Stimulated activated naive B cell treated with anti-CD40 and anti-IgM and Interleukin-4, amounts not matched to agents 10 μg/mL and 1 μg/mL and 100 μg/mL, for 72 hours (primary cell): ENCODE measurements around the gene TASP1.

Source experiments
- ATAC-seq, 2 donors: fragments of 150-1000 bp; cut with Tn5 transposase; replicated peaks; 2 replicates each; pipeline ENCODE4 v1.10.0; 2021; ENCODE audit warnings: moderate library complexity in 1 of 2
- DNase-seq: peaks from one replicate; pipeline ENCODE4 v3.0.0; 2021
- H3K27ac Mint-ChIP-seq: one replicate; pipeline ENCODE4 v1.8.0; 2022; ENCODE audit warnings: mild to moderate bottlenecking, mixed read lengths
- H3K27me3 Mint-ChIP-seq, 2 donors: one replicate each; pipeline ENCODE4 v1.8.0; 2022; ENCODE audit warnings: mixed read lengths in 2 of 2
- H3K36me3 Mint-ChIP-seq, 2 donors: one replicate each; pipeline ENCODE4 v1.8.0; 2022; ENCODE audit warnings: mixed read lengths in 2 of 2, mild to moderate bottlenecking in 1 of 2
- H3K4me1 Mint-ChIP-seq, 2 donors: one replicate each; pipeline ENCODE4 v1.8.0; 2022; ENCODE audit warnings: mixed read lengths in 2 of 2, mild to moderate bottlenecking in 1 of 2
- H3K4me3 Mint-ChIP-seq, 2 donors: one replicate each; pipeline ENCODE4 v1.8.0; 2022; ENCODE audit warnings: mild to moderate bottlenecking in 2 of 2, mixed read lengths in 2 of 2, moderate library complexity in 1 of 2
- H3K9me3 Mint-ChIP-seq, 2 donors: one replicate each; pipeline ENCODE4 v1.8.0; 2022; ENCODE audit warnings: mixed read lengths in 2 of 2, mild to moderate bottlenecking in 1 of 2

TASP1 gene

DNA sequence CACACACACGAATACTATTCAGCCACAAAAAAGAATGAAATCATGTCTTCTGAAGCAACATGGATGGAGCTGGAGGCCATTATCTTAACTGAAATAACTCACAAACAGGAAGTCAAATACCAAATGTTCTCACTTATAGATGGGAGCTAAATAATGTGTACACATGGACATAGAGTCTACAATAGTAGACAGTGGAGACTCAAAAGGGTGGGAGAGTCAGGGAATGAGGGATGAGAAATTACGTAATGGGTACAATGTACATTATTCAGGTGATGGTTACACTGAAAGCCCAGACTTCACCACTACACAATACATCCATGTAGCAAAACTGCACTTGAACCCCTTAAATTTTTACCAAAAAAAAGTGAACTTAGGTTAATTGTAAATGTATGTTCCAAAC, 160.4 kb downstream of the TASP1 start:
- Mint-ChIP-seq H3K9me3 (peaks cover 4 to 7% of the 10 kb centered on the region in 2 donors), H3K4me3 (no peak overlapping the region)

DNA sequence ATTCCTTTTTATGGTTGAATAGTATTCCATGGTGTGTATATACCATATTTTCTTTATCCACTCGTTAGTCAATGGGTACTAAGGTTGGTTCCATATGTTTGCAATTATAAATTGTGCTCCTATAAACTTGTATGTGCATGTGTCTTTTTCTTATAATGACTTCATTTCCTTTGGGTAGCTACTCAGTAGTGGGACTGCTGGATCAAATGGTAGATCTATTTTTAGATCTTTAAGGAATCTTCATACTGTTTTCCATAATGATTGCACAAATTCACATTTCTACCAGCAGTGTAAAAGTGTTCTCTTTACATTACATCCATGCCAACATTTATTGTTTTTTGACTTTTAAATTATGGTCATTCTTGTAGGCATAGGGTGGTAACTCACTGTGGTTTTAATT, 164.3 kb downstream of the TASP1 start:
- peaks cover 3 to 5% of the 10 kb centered on the region in 2 donors for H3K4me1 Mint-ChIP-seq
- H3K9me3 Mint-ChIP-seq = peaks cover 7 to 15% of the 10 kb centered on the region in 2 donors
- no peak overlapping the region for H3K27ac Mint-ChIP-seq
- H3K27me3 Mint-ChIP-seq = no peaks in the 10 kb centered on the region
- H3K4me3 Mint-ChIP-seq = no peak overlapping the region
- ATAC-seq = no peak
- no peak for DNase-seq
- H3K36me3 Mint-ChIP-seq = peaks cover 27 to 37% of the 10 kb centered on the region in 2 donors

More for the DNA sequence above, 160.4 kb downstream of the TASP1 start:
- H3K27ac Mint-ChIP-seq = no peak overlapping the region
- no peaks in the 10 kb centered on the region for H3K27me3 Mint-ChIP-seq
- no peak for ATAC-seq
- H3K4me1 Mint-ChIP-seq = no peaks in the 10 kb centered on the region
- H3K36me3 Mint-ChIP-seq = peaks cover 29 to 43% of the 10 kb centered on the region in 2 donors
- DNase-seq = no peak

DNA sequence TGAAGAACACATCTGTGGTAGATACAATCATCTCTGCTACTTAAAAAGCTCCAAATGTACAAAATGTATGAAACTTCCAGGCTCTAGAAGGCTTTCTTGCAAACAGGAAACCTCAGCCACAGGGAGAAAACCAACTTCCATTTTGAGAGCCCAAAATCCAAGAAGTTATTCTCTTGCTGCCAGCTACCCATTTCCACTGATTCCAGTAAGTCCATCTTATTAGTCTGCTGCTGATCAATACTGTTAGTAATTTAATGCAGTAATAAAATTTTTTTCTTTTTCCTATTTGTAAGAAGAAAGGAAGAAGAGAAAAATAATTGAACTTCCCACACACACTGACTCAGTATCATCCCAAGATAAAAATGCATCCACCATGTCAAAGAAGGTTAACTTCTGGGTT, 169.5 kb downstream of the TASP1 start:
- no peak for ATAC-seq
- Mint-ChIP-seq H3K36me3 (peaks cover 31 to 32% of the 10 kb centered on the region in 2 donors), H3K27me3 (no peaks in the 10 kb centered on the region), H3K4me3 (no peak overlapping the region), H3K9me3 (peaks cover 9 to 15% of the 10 kb centered on the region in 2 donors), H3K4me1 (peaks cover 3 to 5% of the 10 kb centered on the region in 2 donors), H3K27ac (no peak overlapping the region)
- no peak for DNase-seq

DNA sequence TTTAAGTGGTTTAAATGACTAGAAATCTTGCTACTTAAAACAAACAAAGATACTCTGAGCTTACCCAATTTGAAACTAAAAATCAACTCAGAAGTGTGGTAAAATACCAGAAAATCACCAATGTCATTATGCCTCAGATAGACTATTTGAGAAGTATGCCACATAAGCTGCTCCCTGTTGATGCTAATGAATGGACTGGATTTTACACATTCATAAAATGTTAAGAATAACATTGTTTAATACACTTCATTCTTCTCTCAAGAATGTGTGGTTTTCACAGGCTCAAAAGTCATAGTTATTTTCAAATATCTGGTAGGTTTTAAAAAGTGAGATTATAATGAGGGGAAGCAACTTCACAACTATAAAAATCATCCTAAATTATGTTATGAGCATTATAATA, 170.6 kb downstream of the TASP1 start:
- Mint-ChIP-seq H3K27me3 (no peaks in the 10 kb centered on the region), H3K4me1 (peaks cover 3 to 5% of the 10 kb centered on the region in 2 donors), H3K36me3 (peaks cover 27 to 31% of the 10 kb centered on the region in 2 donors), H3K27ac (no peak overlapping the region), H3K4me3 (no peak overlapping the region), H3K9me3 (peaks cover 5 to 10% of the 10 kb centered on the region in 2 donors)
- DNase-seq (no peak), ATAC-seq (no peak)

DNA sequence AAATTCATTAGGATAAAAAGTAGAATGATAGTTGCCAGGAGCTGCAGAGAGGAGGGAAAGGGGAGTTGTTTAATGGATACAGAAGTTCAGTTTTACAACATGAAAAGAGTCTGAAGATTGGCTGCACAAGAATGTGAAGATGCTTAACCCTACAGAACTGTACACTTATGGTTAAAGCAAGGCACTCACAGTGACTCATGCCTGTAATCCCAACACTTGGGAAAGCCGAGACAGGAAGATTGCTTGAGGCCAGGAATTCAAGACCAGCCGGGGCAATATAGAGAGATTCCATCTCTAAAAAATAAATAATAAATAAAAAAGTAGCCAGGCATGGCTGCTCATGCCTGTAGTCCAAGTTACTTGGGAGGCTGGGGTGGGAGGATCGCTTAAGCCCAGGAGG, 174.0 kb downstream of the TASP1 start:
- no peaks in the 10 kb centered on the region for H3K4me1 Mint-ChIP-seq
- DNase-seq (no peak), ATAC-seq (no peak)
- no peaks in the 10 kb centered on the region for H3K27me3 Mint-ChIP-seq
- H3K4me3 Mint-ChIP-seq = no peak overlapping the region
- H3K9me3 Mint-ChIP-seq = peaks cover 0 to 2% of the 10 kb centered on the region in 2 donors
- H3K27ac Mint-ChIP-seq = no peak overlapping the region
- H3K36me3 Mint-ChIP-seq = peaks cover 8 to 10% of the 10 kb centered on the region in 2 donors

DNA sequence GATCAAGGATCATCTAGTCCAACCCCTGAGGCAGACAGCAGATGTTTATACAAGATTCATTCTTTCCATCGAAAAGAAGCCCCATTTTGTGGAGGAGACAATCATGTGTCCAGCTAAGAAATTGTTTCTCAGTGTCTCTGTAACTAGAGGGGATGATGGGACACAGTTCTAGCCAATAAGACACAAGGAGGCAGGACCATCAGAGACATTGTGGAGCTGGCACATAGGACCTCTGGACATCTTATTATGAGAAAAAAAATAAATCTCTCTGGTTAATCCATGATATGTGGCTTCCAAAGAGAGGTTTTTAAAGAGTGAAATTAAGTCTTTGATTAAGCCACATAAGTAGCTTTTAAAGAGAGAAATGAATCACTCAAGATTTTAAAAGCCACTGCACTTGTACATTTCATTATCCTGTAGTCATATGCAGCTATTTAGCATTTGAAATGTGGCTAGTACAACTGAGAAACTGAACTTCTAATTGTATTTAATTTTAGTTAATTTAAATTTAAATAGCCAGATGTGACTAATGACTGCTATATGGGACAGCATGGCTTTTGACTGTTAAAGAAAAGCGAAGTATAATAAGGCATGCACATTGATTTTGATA, 176.8 kb downstream of the TASP1 start:
- Mint-ChIP-seq H3K27ac (no peak overlapping the region), H3K4me1 (no peaks in the 10 kb centered on the region), H3K27me3 (no peaks in the 10 kb centered on the region), H3K36me3 (peaks cover 0 to 7% of the 10 kb centered on the region in 2 donors), H3K4me3 (no peak overlapping the region), H3K9me3 (no peaks in the 10 kb centered on the region)
- ATAC-seq (no peak), DNase-seq (no peak)

DNA sequence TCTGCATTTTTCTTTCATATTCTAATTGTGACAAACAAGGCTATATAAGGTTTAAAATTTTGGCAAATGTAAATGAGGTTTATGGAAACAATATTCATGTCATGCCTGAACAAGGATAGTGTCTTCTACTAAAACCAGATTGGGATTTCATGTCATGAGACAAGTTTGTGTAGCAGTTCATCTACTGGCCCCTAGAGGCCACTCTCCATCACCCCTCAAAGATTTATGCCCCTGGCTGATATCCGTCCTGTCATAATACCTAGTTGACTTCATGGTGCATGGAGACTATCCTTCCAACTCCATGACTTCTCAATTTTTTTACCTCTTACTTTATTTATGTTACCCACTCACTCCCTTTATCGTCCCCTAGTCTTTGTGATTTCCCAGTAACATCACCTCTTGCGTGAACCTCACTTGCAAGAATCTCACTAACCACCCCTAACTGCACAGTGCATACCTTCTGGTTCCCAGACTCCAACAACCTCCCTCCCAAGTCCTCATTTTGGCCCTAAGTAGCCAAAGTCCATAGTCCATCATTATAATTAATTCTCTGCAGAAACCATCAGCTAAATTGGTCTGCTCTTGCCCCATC, 179.8 kb downstream of the TASP1 start:
- H3K27me3 Mint-ChIP-seq = no peaks in the 10 kb centered on the region
- ATAC-seq (peak; percentile 48 to 65), DNase-seq (no peak)
- H3K36me3 Mint-ChIP-seq = peaks cover 1 to 11% of the 10 kb centered on the region in 2 donors
- H3K4me1 Mint-ChIP-seq = no peaks in the 10 kb centered on the region
- H3K27ac Mint-ChIP-seq = no peak overlapping the region
- H3K4me3 Mint-ChIP-seq = no peak overlapping the region
- no peaks in the 10 kb centered on the region for H3K9me3 Mint-ChIP-seq

DNA sequence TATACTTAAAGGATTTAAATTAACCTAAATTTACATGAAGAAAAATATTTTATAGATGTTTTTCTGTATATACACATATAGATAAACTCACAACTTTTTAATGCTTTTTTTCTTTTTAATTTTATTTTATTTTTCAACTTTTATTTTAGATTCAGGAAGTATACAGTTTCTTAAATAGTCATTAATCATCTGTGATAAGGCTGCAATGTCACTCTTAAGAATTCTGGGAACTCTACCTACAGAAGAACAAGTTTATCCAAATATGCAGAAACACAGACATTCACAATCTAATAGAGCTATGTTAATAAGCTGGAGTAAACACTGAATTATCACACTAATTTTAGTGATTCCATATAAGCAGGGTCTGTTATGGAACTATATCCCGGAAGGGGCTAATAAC, 181.2 kb downstream of the TASP1 start:
- Mint-ChIP-seq H3K27ac (no peak overlapping the region), H3K4me3 (no peak overlapping the region), H3K27me3 (no peaks in the 10 kb centered on the region), H3K36me3 (peaks cover 12 to 22% of the 10 kb centered on the region in 2 donors), H3K9me3 (no peaks in the 10 kb centered on the region), H3K4me1 (peaks cover 0 to 3% of the 10 kb centered on the region in 2 donors)
- ATAC-seq = no peak
- no peak for DNase-seq

DNA sequence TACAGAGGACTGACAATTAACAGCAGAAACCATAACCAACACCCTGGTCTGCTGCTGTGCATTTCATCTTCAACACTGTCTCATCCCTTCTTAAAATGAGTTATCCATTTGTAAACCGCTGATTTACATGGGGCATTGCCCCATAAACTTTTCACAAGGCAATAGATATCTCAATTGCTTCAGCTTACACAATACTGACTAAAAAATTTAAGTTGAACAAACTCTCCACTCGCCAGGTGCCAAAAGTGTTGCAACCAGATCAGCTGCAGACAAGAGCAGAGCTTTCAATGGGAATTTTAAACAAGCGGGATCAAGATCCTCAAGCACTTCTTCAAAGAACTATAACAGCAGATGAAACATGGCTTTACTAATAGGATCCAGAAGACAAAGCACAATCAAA, 183.0 kb downstream of the TASP1 start:
- H3K36me3 Mint-ChIP-seq = peaks cover 19 to 29% of the 10 kb centered on the region in 2 donors
- H3K9me3 Mint-ChIP-seq = no peaks in the 10 kb centered on the region
- H3K27ac Mint-ChIP-seq = no peak overlapping the region
- H3K4me3 Mint-ChIP-seq = no peak overlapping the region
- H3K27me3 Mint-ChIP-seq = no peaks in the 10 kb centered on the region
- no peak for DNase-seq
- H3K4me1 Mint-ChIP-seq = peaks cover 0 to 6% of the 10 kb centered on the region in 2 donors
- no peak for ATAC-seq

DNA sequence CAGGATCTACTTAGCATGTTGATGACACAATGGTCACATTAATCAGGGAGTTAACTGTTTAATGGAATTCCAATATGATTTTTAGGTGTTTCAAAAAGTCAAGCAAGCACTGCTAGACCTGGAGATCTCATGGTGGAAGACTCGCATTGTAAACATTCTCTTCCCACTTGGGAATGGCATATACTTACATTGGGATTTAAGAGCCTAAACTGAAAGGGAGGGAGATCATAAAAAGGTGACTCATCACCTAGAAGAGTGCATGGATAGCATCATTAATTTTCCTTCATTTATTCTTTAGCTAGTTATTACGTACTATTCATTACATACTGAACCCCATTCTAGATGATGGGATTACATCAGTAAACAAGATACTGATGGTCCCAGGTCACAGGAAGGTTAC, 185.4 kb downstream of the TASP1 start:
- Mint-ChIP-seq H3K27ac (no peak overlapping the region), H3K27me3 (no peaks in the 10 kb centered on the region), H3K36me3 (peaks cover 23 to 29% of the 10 kb centered on the region in 2 donors), H3K9me3 (no peaks in the 10 kb centered on the region), H3K4me3 (no peak overlapping the region), H3K4me1 (peaks cover 0 to 6% of the 10 kb centered on the region in 2 donors)
- DNase-seq (no peak), ATAC-seq (no peak)

DNA sequence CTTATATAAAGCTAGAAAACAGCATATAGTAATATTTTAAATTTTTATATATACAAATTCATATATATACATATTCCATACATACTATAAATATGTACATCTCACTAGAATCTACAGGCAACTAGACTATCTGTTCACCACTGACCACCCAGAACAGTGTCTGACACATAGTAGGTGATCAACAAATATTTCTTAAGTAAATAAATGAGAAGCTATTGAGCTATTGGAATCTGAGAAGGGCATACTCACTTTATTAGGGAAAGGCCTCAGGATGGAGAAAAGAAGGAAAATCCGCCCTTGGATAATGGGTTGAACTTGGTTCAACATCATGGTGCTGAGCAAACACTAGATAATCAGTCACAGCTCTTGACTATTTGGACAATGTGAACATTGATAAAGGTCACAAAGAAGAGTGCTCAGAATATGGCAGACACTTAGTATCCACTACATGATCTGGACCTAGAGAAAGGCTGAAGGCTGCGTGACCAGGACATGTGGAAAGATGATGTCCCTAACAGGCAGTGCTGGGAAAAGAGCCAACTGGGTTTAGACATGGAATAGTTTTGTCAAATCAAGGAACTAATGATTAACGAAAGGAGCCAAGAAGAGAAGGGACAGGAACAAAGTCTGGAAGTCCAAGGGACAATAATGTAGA, 186.1 kb downstream of the TASP1 start:
- H3K4me1 Mint-ChIP-seq = peaks cover 0 to 6% of the 10 kb centered on the region in 2 donors
- ATAC-seq = no peak
- H3K27ac Mint-ChIP-seq = no peak overlapping the region
- no peaks in the 10 kb centered on the region for H3K9me3 Mint-ChIP-seq
- no peaks in the 10 kb centered on the region for H3K27me3 Mint-ChIP-seq
- H3K36me3 Mint-ChIP-seq = peaks cover 23 to 29% of the 10 kb centered on the region in 2 donors
- no peak for DNase-seq
- H3K4me3 Mint-ChIP-seq = no peak overlapping the region

DNA sequence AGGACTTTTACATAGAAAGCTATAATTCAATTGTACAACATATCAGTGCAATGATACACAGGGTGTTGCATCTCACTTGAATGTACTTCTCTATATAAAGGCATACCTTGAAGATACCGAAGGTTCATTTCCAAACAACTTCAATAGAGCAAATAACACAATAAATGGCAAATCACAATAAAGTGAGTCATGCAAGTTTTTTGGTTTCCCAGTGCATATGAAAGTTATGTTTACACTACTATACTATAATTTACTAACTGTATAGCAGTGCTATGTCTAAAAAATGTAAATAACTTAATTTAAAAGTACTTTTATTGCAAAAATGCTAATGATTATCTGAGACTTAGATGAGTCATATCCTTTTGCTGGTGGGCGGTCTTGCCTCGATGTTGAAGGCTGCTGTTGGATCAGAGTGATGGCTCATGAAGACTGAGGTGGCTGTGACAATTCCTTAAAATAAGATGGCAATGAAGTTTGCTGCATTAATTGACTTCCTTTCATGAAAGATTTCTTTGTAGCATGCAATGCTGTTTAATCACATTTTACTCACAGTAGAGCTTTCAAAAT, 188.8 kb downstream of the TASP1 start:
- DNase-seq = no peak
- no peak for ATAC-seq
- no peaks in the 10 kb centered on the region for H3K27me3 Mint-ChIP-seq
- H3K9me3 Mint-ChIP-seq = no peaks in the 10 kb centered on the region
- H3K27ac Mint-ChIP-seq = no peak overlapping the region
- no peak overlapping the region for H3K4me3 Mint-ChIP-seq
- peaks cover 0 to 6% of the 10 kb centered on the region in 2 donors for H3K4me1 Mint-ChIP-seq
- H3K36me3 Mint-ChIP-seq = peaks cover 23 to 26% of the 10 kb centered on the region in 2 donors

DNA sequence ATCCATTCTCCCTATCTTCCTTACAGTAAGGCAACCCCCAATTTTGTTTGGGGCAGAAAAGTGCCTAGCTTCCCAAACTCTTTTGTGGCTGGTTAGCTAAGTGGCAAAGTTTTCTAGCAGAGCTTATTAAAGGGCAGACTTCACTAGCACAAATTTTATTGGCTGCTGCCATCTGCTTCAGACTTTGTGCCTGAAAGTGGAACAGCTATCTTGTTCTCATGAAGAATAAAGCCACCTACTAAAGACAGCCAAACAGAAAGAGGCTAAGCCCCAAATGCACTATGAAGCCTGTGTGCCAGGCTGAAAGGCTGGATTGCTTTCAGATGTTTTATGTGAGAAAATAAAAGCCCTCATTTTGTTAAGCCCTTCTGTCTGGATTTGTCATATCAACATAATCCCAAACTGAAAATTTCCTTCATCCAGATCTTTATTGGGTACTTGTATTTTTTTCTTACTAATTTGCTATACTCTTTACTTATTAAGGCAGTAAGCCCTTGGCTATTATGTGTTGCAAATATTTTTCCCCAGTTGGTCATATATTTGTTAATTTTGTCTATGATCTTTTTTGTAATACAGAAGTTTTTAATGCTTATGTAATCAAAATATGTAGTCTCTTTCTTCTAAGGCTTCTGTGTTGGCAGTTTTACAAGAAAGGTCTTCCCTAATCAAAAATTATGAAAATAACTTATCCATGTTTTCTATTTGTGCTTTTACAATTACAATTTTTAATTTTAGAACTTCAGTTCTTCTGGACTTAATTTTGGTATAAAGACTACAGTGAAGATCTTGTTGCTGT, 191.1 kb downstream of the TASP1 start:
- ATAC-seq = no peak
- H3K36me3 Mint-ChIP-seq = peaks cover 8 to 15% of the 10 kb centered on the region in 2 donors
- no peak for DNase-seq
- peaks cover 0 to 3% of the 10 kb centered on the region in 2 donors for H3K4me1 Mint-ChIP-seq
- no peaks in the 10 kb centered on the region for H3K9me3 Mint-ChIP-seq
- no peaks in the 10 kb centered on the region for H3K27me3 Mint-ChIP-seq
- H3K27ac Mint-ChIP-seq = peak overlapping the region; percentile 62
- H3K4me3 Mint-ChIP-seq = no peak overlapping the region

DNA sequence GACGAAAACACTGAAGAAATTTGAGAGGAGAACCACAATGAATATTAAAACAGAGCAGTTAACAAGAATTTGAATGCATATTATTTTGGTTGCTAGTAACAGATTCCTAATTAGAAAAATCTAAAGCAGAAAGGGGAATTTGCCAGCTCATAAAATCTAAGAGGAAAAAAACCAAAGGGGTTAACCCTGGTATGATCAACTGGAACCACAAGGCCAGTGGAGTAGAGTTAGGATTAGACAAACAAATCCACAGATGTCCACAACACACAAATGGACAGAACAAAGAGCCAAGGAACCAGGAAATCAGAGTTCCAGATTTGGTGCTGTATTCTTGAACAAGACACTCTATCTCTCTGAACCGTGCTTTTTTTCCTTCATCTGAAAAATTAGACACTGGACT, 195.0 kb downstream of the TASP1 start:
- Mint-ChIP-seq H3K4me3 (no peak overlapping the region), H3K9me3 (peaks cover 10 to 12% of the 10 kb centered on the region in 2 donors), H3K36me3 (peaks cover 19 to 30% of the 10 kb centered on the region in 2 donors), H3K4me1 (no peaks in the 10 kb centered on the region), H3K27ac (no peak overlapping the region), H3K27me3 (no peaks in the 10 kb centered on the region)
- ATAC-seq (no peak), DNase-seq (no peak)
